Measurements from ENCODE around the gene PCDHGA10.

- no peak for TF ChIP-seq POLR2A (IDR thresholded peaks at IDR 0.05)
- peak; percentile 17 to 47 for TF ChIP-seq CTCF (IDR thresholded peaks at IDR 0.05)
- TF ChIP-seq POLR2AphosphoS5 (IDR thresholded peaks at IDR 0.05) = no peak
Measured at GRCh38 chr5:141412854-141413539, at the start of gene PCDHGA10.

All from suprapubic skin (tissue), 4 donors.